Measurements from ENCODE around the gene TRIM72.
"Not testable (repeated sequence)": the region's sequence is repeated elsewhere in the genome, so short reads cannot be mapped to it uniquely, and the experiment has no call there.

TRIM72 gene

DNA sequence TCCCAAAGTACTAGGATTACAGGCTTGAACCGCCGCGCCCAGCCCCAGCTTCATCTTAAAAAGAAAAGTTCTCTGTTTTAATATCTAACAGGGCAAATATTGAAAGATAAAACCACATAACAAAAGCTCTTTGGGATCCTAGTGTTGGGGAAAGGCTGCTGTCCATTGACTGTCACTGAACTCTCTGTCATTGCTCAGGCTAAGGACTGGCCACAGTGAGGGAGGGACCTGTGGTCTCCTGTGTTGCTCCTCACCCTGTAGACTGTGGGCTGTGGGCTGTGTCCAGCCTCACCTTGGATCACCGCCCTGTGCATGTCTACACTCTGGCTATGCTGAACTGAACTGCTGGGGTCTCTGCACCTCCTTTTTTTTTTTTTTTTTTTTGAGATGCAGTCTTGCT lies 14.3 kb downstream of the TRIM72 start:
- Histone ChIP-seq H3K4me3 (ENCODE audit: low read length) (no peak overlapping the region), H3K9ac (ENCODE audit: low read length) (no peak overlapping the region), H3K36me3 (ENCODE audit: control insufficient read depth, insufficient read depth, low read length) (no peaks in the 10 kb centered on the region), H3K27me3 (ENCODE audit: control insufficient read depth, insufficient read depth, low read length) (no peaks in the 10 kb centered on the region), H3K9me3 (ENCODE audit: control insufficient read depth, low read length) (no peaks in the 10 kb centered on the region), H3K4me1 (ENCODE audit: control insufficient read depth, insufficient read depth, low read length) (no peaks in the 10 kb centered on the region)

DNA sequence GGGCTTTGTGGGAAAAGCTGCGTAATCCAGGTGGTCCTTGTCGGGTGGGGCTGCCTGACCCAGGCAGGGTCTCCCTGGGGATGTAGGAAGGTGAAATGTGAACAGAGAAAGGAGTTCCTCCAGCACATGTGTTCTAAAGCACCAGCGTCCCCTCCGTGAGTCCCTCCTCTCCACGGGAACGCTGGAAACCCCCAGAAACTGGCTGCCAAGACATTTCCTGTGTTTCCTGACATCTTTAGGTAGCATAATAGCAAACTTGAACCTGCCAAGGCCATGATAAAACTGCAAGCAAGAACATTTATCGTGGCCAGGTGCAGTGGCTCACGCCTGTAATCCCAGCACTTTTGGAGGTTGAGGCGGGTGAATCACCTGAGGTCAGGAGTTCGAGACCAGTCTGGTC lies 15.6 kb downstream of the TRIM72 start:
- Histone ChIP-seq H3K27me3 (ENCODE audit: control insufficient read depth, insufficient read depth, low read length) (no peaks in the 10 kb centered on the region), H3K9me3 (ENCODE audit: control insufficient read depth, low read length) (no peaks in the 10 kb centered on the region), H3K36me3 (ENCODE audit: control insufficient read depth, insufficient read depth, low read length) (no peaks in the 10 kb centered on the region), H3K9ac (ENCODE audit: low read length) (no peak overlapping the region), H3K4me1 (ENCODE audit: control insufficient read depth, insufficient read depth, low read length) (no peaks in the 10 kb centered on the region), H3K4me3 (ENCODE audit: low read length) (no peak overlapping the region)

DNA sequence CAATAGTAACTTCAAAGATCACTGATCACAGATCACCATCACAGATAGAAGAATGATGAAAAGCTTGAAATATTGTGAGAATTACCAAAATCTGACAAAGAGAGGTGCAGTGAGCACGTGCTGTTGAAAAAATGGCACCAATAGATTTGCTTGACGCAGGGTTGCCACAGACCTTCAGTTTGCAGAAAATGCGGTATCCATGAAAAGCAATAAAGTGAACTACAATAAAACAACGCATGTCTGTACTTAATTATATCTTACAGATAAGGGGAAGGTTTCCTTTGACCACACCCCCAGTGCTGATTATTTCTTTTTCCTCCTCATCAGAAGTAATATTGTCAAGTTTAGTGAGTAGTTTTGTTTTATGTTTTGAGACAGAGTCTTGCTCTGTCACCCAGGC lies 24.1 kb downstream of the TRIM72 start:
- H3K9ac ChIP-seq (ENCODE audit: low read length): no peak overlapping the region
- no peaks in the 10 kb centered on the region for H3K9me3 ChIP-seq (ENCODE audit: control insufficient read depth, low read length)
- no peaks in the 10 kb centered on the region for H3K36me3 ChIP-seq (ENCODE audit: control insufficient read depth, insufficient read depth, low read length)
- H3K27me3 ChIP-seq (ENCODE audit: control insufficient read depth, insufficient read depth, low read length): no peaks in the 10 kb centered on the region
- no peaks in the 10 kb centered on the region for H3K4me1 ChIP-seq (ENCODE audit: control insufficient read depth, insufficient read depth, low read length)
- H3K4me3 ChIP-seq (ENCODE audit: low read length): no peak overlapping the region

DNA sequence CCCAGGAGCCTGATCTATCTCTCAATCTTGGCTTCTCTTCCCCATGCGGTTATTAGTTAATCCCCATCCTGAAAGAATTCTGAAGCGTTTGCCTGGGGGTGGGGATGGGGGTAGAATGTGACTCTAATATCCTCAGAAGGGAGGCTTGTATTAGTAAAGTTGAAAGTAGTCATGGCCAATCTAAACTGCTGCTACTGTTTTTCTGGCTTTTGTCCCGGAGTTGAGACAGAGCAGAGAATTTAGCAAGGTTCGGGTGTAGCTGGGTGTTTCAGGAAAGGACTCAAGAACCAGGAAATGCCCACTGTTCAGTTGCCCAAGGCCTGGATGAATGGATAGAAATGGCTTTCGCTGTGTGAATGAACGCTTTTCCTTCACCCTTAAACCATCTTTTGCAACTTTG lies 28.3 kb downstream of the TRIM72 start:
- no peaks in the 10 kb centered on the region for H3K9me3 ChIP-seq (ENCODE audit: control insufficient read depth, low read length)
- H3K27me3 ChIP-seq (ENCODE audit: control insufficient read depth, insufficient read depth, low read length): no peaks in the 10 kb centered on the region
- no peaks in the 10 kb centered on the region for H3K36me3 ChIP-seq (ENCODE audit: control insufficient read depth, insufficient read depth, low read length)
- H3K4me1 ChIP-seq (ENCODE audit: control insufficient read depth, insufficient read depth, low read length): no peaks in the 10 kb centered on the region
- H3K4me3 ChIP-seq (ENCODE audit: low read length): no peak overlapping the region
- H3K9ac ChIP-seq (ENCODE audit: low read length): no peak overlapping the region

DNA sequence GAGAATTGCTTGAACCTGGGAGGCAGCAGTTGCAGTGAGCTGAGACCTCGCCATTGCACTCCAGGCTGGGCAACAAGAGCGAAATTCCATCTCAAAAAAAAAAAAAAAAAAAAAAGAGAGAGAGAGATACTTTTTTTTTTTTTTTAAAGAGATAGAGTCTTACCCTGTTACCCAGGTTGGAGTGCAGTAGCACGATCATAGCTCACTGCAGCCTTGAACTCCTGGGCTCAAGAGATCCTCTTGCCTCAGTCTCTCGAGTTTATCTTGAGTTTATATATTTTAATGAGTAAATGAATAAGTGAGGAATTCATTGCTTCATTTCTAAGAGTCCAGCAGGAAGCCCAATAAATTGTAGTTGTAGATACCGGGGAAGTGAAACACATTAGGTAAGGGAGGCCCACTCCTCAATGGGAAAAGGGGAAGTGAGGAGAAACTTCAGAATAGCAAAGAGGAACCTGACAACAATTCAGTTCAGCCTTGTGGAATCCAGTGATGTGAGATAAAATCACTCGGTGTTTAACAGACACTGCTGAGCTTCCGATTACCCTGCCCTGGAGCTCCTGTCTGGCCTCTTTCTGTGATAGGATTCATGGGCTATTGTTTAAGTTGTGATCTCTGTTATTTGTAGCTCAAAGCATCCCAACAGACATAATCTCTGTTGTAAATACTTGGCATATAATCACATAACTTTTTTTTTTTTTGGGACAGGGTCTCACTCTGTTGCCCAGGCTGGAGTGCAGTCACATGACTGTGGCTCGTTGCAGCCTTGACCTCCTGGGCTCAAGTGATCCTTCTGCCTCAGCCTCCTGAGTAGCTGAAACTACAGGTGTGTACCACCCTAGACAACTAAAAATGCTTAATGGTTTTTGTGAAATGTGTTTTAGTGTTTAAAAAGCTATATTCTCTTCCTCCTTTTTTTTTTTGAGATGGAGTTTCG lies 30.1 kb downstream of the TRIM72 start:
- H3K27me3 ChIP-seq (ENCODE audit: control insufficient read depth, insufficient read depth, low read length): no peaks in the 10 kb centered on the region
- no peak overlapping the region for H3K4me3 ChIP-seq (ENCODE audit: low read length)
- no peaks in the 10 kb centered on the region for H3K4me1 ChIP-seq (ENCODE audit: control insufficient read depth, insufficient read depth, low read length)
- no peaks in the 10 kb centered on the region for H3K36me3 ChIP-seq (ENCODE audit: control insufficient read depth, insufficient read depth, low read length)
- H3K9ac ChIP-seq (ENCODE audit: low read length): no peak overlapping the region
- H3K9me3 ChIP-seq (ENCODE audit: control insufficient read depth, low read length): no peaks in the 10 kb centered on the region

DNA sequence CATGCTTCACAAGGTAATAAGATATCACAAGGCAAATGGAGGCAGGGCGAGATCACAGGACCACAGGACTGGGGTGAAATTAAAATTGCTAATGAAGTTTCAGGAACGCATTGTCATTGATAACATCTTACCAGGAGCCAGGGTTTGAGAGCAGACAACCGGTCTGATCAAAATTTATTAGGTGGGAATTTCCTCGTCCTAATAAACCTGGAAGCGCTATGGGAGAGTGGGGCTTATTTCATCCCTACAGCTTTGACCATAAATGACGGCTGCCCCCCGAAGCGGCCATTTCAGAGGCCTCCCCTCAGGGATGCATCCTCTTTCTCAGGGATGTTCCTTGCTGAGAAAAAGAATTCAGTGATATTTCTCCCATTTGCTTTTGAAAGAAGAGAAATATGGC lies 31.7 kb downstream of the TRIM72 start:
- H3K4me1 ChIP-seq (ENCODE audit: control insufficient read depth, insufficient read depth, low read length); H3K36me3 ChIP-seq (ENCODE audit: control insufficient read depth, insufficient read depth, low read length); H3K4me3 ChIP-seq (ENCODE audit: low read length); H3K9me3 ChIP-seq (ENCODE audit: control insufficient read depth, low read length); H3K9ac ChIP-seq (ENCODE audit: low read length); H3K27me3 ChIP-seq (ENCODE audit: control insufficient read depth, insufficient read depth, low read length): not testable (repeated sequence)

DNA sequence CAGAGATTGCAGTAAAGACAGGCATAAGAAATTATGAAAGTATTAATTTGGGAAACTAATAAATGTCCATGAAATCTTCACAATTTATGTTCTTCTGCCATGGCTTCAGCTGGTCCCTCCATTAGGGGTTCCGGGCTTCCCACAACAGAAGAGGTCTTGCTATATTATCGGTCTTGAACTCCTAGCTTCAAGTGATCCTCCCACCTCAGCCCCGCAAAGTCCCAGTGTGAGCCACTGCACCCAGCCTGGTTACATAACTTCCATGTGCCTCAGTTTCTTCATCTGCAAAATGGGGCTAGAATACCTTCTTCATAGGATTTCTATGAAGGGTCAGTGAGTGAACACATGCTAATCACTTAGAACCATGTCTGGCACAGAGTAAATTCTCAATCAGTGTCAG lies 32.4 kb downstream of the TRIM72 start:
- Histone ChIP-seq H3K36me3 (ENCODE audit: control insufficient read depth, insufficient read depth, low read length) (no peaks in the 10 kb centered on the region), H3K27me3 (ENCODE audit: control insufficient read depth, insufficient read depth, low read length) (no peaks in the 10 kb centered on the region), H3K4me1 (ENCODE audit: control insufficient read depth, insufficient read depth, low read length) (no peaks in the 10 kb centered on the region), H3K9ac (ENCODE audit: low read length) (no peak overlapping the region), H3K9me3 (ENCODE audit: control insufficient read depth, low read length) (no peaks in the 10 kb centered on the region), H3K4me3 (ENCODE audit: low read length) (no peak overlapping the region)

DNA sequence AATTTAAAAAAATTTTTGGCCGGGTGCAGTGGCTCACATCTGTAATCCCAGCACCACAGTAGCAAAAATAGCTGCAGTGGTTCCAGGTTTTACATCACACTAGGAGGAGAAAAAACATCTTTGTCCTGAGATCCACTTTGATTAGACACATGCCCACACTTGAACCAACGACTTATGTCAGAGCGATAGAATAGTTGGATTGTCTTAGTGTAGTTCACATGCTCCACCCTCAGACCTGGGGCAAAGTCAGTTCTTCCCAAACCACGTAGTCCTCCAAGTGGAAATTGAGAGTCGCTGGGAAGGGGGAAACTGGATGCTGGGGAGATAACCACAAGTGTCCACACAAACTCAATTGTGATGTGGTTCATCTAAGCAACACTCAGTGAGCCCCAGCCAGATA lies 34.4 kb downstream of the TRIM72 start:
- Histone ChIP-seq H3K4me1 (ENCODE audit: control insufficient read depth, insufficient read depth, low read length) (no peaks in the 10 kb centered on the region), H3K36me3 (ENCODE audit: control insufficient read depth, insufficient read depth, low read length) (no peaks in the 10 kb centered on the region), H3K27me3 (ENCODE audit: control insufficient read depth, insufficient read depth, low read length) (no peaks in the 10 kb centered on the region), H3K9ac (ENCODE audit: low read length) (no peak overlapping the region), H3K4me3 (ENCODE audit: low read length) (no peak overlapping the region), H3K9me3 (ENCODE audit: control insufficient read depth, low read length) (no peaks in the 10 kb centered on the region)

DNA sequence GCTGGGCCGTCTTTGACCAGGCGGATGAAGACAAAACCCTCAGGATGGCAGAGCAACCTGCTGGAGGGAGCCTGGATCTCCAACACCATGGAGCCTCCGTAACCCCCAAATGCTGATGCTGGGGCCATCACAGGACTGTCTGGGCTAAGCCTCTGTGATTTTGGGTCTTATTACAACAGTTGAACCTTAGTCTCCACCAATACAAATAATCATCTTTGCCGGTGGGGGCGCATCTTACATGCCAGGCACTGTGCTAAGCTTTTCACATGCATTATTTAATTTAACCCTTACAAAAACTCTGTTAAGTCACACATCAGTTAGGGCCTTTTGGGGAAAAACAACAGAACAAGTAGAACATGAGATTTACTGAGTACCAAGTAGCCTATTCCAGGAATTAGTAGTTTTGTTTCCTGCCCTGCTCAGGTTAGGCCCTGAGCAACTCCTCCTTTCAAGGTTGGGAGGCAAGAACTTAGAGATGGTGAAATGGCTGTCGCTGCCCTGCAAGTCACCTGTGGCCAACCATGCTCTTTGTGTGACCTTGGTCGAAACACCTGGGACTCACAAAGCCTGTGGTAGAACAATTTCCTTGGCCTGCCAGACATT lies 37.0 kb downstream of the TRIM72 start:
- H3K36me3 ChIP-seq (ENCODE audit: control insufficient read depth, insufficient read depth, low read length): no peaks in the 10 kb centered on the region
- H3K4me3 ChIP-seq (ENCODE audit: low read length): no peak overlapping the region
- no peaks in the 10 kb centered on the region for H3K27me3 ChIP-seq (ENCODE audit: control insufficient read depth, insufficient read depth, low read length)
- H3K9ac ChIP-seq (ENCODE audit: low read length): no peak overlapping the region
- no peaks in the 10 kb centered on the region for H3K9me3 ChIP-seq (ENCODE audit: control insufficient read depth, low read length)
- H3K4me1 ChIP-seq (ENCODE audit: control insufficient read depth, insufficient read depth, low read length): no peaks in the 10 kb centered on the region

DNA sequence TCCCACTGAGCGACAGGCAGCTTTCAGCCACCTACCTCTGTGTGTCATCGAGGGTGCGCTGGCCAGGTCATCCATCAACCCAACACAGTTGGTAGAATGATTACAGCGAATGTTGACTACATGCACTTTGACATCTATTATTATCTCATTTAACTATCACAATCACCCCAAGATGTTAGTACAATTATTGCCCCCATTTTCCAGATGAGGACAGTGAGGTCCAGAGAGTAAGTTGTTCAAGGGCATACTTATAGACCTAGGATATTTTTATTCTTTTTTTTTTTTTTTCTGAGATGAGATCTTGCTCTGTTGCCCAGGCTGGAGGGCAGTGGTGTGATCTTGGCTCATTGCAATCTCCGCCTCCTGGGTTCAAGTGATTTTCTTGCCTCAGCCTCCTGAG lies 37.5 kb downstream of the TRIM72 start:
- no peaks in the 10 kb centered on the region for H3K4me1 ChIP-seq (ENCODE audit: control insufficient read depth, insufficient read depth, low read length)
- H3K27me3 ChIP-seq (ENCODE audit: control insufficient read depth, insufficient read depth, low read length): no peaks in the 10 kb centered on the region
- no peaks in the 10 kb centered on the region for H3K9me3 ChIP-seq (ENCODE audit: control insufficient read depth, low read length)

DNA sequence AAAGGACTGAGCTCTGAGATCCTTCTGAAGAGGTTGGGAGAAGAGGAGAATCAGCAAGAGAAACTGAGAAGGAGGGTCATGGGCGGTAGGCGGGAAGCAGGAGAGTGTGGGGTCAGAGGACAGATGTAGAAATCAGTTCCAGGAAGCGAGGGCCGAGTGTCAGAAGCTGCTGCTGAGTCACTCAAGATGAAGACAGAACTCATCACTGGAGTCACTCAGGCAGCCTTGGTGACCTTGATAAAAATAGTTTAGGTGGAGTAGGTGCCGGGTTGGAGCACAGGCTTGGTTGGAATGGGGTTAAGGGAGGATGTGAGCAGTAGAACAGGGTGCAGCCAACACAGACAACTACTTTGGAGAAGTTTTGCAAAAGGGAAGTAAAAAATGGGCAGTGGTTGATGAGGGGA lies 39.7 kb downstream of the TRIM72 start:
- no peak overlapping the region for H3K9ac ChIP-seq (ENCODE audit: low read length)
- no peak overlapping the region for H3K4me3 ChIP-seq (ENCODE audit: low read length)

More for the DNA sequence above, 37.5 kb downstream of the TRIM72 start:
- Histone ChIP-seq H3K36me3 (ENCODE audit: control insufficient read depth, insufficient read depth, low read length) (no peaks in the 10 kb centered on the region), H3K4me3 (ENCODE audit: low read length) (no peak overlapping the region), H3K9ac (ENCODE audit: low read length) (no peak overlapping the region)

DNA sequence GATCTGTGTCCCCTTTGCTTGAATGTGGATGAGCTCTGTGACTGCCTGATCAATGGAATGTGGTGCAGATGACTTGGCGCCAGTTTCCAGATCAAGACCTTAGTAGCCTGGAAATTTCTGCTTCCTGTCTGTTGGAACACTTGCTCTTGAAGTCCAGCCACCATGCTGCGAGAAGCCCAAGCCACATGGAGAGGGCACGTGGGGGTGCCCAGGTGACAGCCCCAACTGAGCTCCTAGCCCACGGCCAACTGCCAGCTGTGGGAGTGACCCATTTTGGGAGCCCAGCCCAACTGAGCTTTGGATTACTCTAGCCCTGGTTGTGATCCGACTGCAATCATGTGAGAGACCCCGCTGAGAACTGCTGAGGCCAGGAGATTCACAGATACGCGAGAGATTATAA lies 42.5 kb downstream of the TRIM72 start:
- H3K4me3 ChIP-seq (ENCODE audit: low read length): no peak overlapping the region
- no peak overlapping the region for H3K9ac ChIP-seq (ENCODE audit: low read length)
- no peaks in the 10 kb centered on the region for H3K36me3 ChIP-seq (ENCODE audit: control insufficient read depth, insufficient read depth, low read length)
- H3K9me3 ChIP-seq (ENCODE audit: control insufficient read depth, low read length): no peaks in the 10 kb centered on the region
- no peaks in the 10 kb centered on the region for H3K4me1 ChIP-seq (ENCODE audit: control insufficient read depth, insufficient read depth, low read length)
- H3K27me3 ChIP-seq (ENCODE audit: control insufficient read depth, insufficient read depth, low read length): no peaks in the 10 kb centered on the region

More for the DNA sequence above, 39.7 kb downstream of the TRIM72 start:
- Histone ChIP-seq H3K36me3 (ENCODE audit: control insufficient read depth, insufficient read depth, low read length) (no peaks in the 10 kb centered on the region), H3K4me1 (ENCODE audit: control insufficient read depth, insufficient read depth, low read length) (no peaks in the 10 kb centered on the region), H3K27me3 (ENCODE audit: control insufficient read depth, insufficient read depth, low read length) (no peaks in the 10 kb centered on the region), H3K9me3 (ENCODE audit: control insufficient read depth, low read length) (no peaks in the 10 kb centered on the region)
